GM10248 (cell line): Measurements from ENCODE around the gene RIPOR2.
"Not testable (repeated sequence)": the region's sequence is repeated elsewhere in the genome, so short reads cannot be mapped to it uniquely, and the experiment has no call there.

Source experiments
- CTCF ChIA-PET: fragments of 300-600 bp; sonication (Branson Sonifier 250); formaldehyde crosslinking; extraction: SDS; loops from one replicate; lab custom pipeline; 2021; ENCODE audit warnings: antibody characterized with exemption; lab: Yijun Ruan, JAX
- POLR2A ChIA-PET: fragments of 350-650 bp; sonication (Branson Sonifier 250); formaldehyde crosslinking; extraction: SDS; loops from one replicate; lab custom pipeline; 2020; ENCODE audit warnings: antibody characterized with exemption; lab: Yijun Ruan, JAX
- DNase-seq: peaks from one replicate; pipeline ENCODE4 v3.0.0; 2012; ENCODE audit errors: extremely low spot score
- CTCF ChIP-seq: IDR thresholded peaks from 2 replicates; pipeline ENCODE4 v1.5.1; 2012; ENCODE audit warnings: mild to moderate bottlenecking, low read depth; ENCODE audit errors: extremely low read depth, missing control alignments, control extremely low read depth

The RIPOR2 gene

GRCh38 chr6:24927985-24928745 is 7.6 kb downstream of the RIPOR2 start:
- no peak for DNase-seq
- ChIA-PET CTCF (interaction anchor here (0.6 to 1.9 kb wide), 5 partner anchors 13 to 199 kb away, joined by 3 to 11 read pairs (median 3); no protein-coding TSS in a partner anchor), POLR2A (no interaction called here)
- no peak for TF ChIP-seq CTCF

GRCh38 chr6:24927277-24927955 is 8.3 kb downstream of the RIPOR2 start:
- no peak for TF ChIP-seq CTCF
- DNase-seq: no peak
- POLR2A ChIA-PET: no interaction called here
- CTCF ChIA-PET: interaction anchor here (0.9 to 1.9 kb wide), 3 partner anchors 16 to 117 kb away, joined by 3 to 11 read pairs (median 3); no protein-coding TSS in a partner anchor

GRCh38 chr6:24926647-24927046 is 9.1 kb downstream of the RIPOR2 start:
- POLR2A ChIA-PET, DNase-seq: not testable (repeated sequence)
- CTCF ChIA-PET: interaction anchor here (1.3 to 1.4 kb wide), 5 partner anchors 10 to 296 kb away, joined by 3 to 8 read pairs (median 3); partner anchors contain the start of gene RIPOR2

DNA sequence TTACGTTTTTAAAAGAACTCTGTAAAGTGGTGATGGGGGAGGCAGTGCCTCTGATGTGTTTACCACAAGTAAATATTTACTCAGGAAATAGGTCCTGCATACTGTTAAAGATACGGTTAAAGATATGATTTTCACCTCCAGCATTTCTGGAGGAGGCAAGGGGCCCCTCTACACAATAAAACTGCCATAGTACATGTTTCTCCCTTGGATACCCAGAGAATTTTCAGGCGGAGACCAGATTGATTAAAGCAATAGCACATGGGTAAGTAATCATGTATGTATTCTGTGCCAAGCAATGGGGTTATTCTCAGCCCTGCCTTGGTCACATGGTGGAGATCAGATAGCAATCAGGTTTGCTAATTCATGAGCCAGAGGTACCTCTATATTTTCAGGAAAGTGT is 9.6 kb downstream of the RIPOR2 start:
- POLR2A ChIA-PET: no interaction called here
- DNase-seq: no peak
- CTCF ChIA-PET: interaction anchor here (1.3 to 3.2 kb wide), 7 partner anchors 7 to 297 kb away, joined by 3 to 23 read pairs (median 6); partner anchors contain the start of gene RIPOR2
- no peak for TF ChIP-seq CTCF

DNA sequence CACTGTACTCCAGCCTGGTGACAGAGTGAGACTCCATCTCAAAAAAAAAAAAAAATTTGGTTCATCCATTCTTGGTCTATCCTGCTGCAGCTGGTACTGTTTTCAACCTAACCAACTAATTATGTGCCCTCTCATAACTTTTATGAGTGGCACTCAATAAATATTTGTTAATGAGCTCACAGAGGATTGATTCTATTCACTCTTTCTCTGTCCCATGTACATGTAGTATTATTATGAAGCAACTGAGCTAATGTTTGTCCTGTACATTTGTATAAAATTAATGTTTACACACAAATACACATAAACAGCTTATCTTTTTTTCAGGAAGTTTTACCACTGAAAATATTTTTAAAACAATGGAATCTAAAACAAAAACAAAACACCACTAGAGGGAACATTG is 10.1 kb downstream of the RIPOR2 start:
- TF ChIP-seq CTCF: no peak
- ChIA-PET POLR2A (no interaction called here), CTCF (interaction anchor here (1.3 to 3.2 kb wide), 7 partner anchors 8 to 297 kb away, joined by 3 to 23 read pairs (median 6); partner anchors contain the start of gene RIPOR2)
- DNase-seq: no peak

- no peak for TF ChIP-seq CTCF
- POLR2A ChIA-PET: no interaction called here
- CTCF ChIA-PET: interaction anchor here (1.2 to 3.2 kb wide), 4 partner anchors 9 to 40 kb away, joined by 3 to 23 read pairs (median 10); no protein-coding TSS in a partner anchor
- no peak for DNase-seq
These were observed 11.0 kb downstream of the RIPOR2 start for GRCh38 chr6:24924580-24925356.
